HepG2 (cell line): ENCODE data around the gene SDC1. TPM values are rescaled to one million over a fixed set of nuclear protein-coding genes. Genes with fewer than 3 reads are reported as not detected.

Experiments used
- ASH2L ChIP-seq: fragments of 300-600, 200-600 bp; sonication (generic); IDR thresholded peaks from 2 replicates; pipeline ENCODE4 v1.7.0; 2017; ENCODE audit warnings: low read depth, mild to moderate bottlenecking, moderate library complexity, mixed read lengths, low read length; ENCODE audit not compliant: insufficient read length
- CEBPB ChIP-seq: IDR thresholded peaks from 2 replicates; pipeline ENCODE4 v1.6.1; 2011; ENCODE audit warnings: low read depth, low read length, improper control_type of control experiment, borderline replicate concordance
- DNMT3B ChIP-seq: conservative IDR thresholded peaks from 2 replicates; pipeline ENCODE4 v1.6.1; 2016; ENCODE audit warnings: missing biosample characterization, control low read depth
- NAIF1 ChIP-seq: sonication (generic); formaldehyde crosslinking; IDR thresholded peaks from 2 replicates; pipeline ENCODE4 v1.5.0; 2020; ENCODE audit warnings: mild to moderate bottlenecking, missing genetic modification reagents, borderline replicate concordance
- NR2F1 ChIP-seq, 2 experiments: fragments of 450-650 bp in 1 of 2; formaldehyde crosslinking in 1 of 2; IDR thresholded peaks; 2 replicates each; pipeline versions ENCODE4 v1.5.0 to v1.6.1; 2016 to 2020; ENCODE audit warnings: mild to moderate bottlenecking in 1 of 2, missing compliant biosample characterization in 1 of 2, missing genetic modification reagents in 1 of 2, moderate library complexity in 1 of 2
- RCOR2 ChIP-seq: IDR thresholded peaks from 2 replicates; pipeline ENCODE4 v1.6.1; 2016; ENCODE audit warnings: missing biosample characterization, missing genetic modification reagents
- SRSF9 ChIP-seq: fragments of 200-400 bp; formaldehyde crosslinking; IDR thresholded peaks from 2 replicates; pipeline ENCODE4 v1.6.1; 2018; ENCODE audit warnings: borderline replicate concordance, mild to moderate bottlenecking, low read depth, low read length; ENCODE audit not compliant: insufficient read depth, poor library complexity, severe bottlenecking
- SRY ChIP-seq: sonication (generic); formaldehyde crosslinking; IDR thresholded peaks from 2 replicates; pipeline ENCODE4 v1.8.0; 2022; ENCODE audit warnings: mild to moderate bottlenecking, missing genetic modification reagents
- TEAD3 ChIP-seq: optimal IDR thresholded peaks from 2 replicates; pipeline ENCODE3; 2016; ENCODE audit warnings: borderline replicate concordance
- ZNF773 ChIP-seq: sonication (generic); formaldehyde crosslinking; IDR thresholded peaks from 2 replicates; pipeline ENCODE4 v1.4.0; 2020; ENCODE audit warnings: missing genetic modification reagents, borderline replicate concordance
- polyA plus RNA-seq, 8 experiments: library from polyadenylated mRNA; depleted of rRNA in 3 of 8; stranded (reverse) in 7 of 8; unstranded in 1 of 8; fragments of >200 nt; fragmentation: Illumina TruSeq in 4 of 8; extraction: Trizol in 4 of 8; gene quantifications; 2 replicates each; pipeline versions ENCODE4 v1.2.1 to v1.2.3, GENCODE V29; 2011 to 2016; ENCODE audit warnings: low read depth in 4 of 8, missing spikeins in 1 of 8, mixed read lengths in 1 of 8; ENCODE audit not compliant: insufficient read depth in 1 of 8
- total RNA-seq, 5 experiments: library from RNA; depleted of rRNA; stranded (reverse); fragments of >200 nt; fragmentation: Illumina TruSeq; extraction: Trizol; gene quantifications; 2 replicates each; pipeline ENCODE4 v1.2.3, GENCODE V29; 2016; ENCODE audit warnings: low read depth in 1 of 5
- TF ChIP-seq, protein P1 (sequence below): sonication (generic); formaldehyde crosslinking; IDR thresholded peaks from 2 replicates; pipeline ENCODE4 v1.4.0; 2020; ENCODE audit warnings: mild to moderate bottlenecking, missing genetic modification reagents
- TF ChIP-seq, protein P2 (sequence below): sonication (generic); formaldehyde crosslinking; IDR thresholded peaks from 2 replicates; pipeline ENCODE4 v1.4.0; 2020; ENCODE audit warnings: missing genetic modification reagents, borderline replicate concordance
- TF ChIP-seq, protein P3 (sequence below): sonication (generic); formaldehyde crosslinking; IDR thresholded peaks from 2 replicates; pipeline ENCODE4 v1.4.0; 2020; ENCODE audit warnings: low read depth, mild to moderate bottlenecking, missing genetic modification reagents
- TF ChIP-seq, protein P4 (sequence below): IDR thresholded peaks from 2 replicates; pipeline ENCODE4 v1.6.1; 2016; ENCODE audit warnings: missing biosample characterization, missing genetic modification reagents, low read depth
- TF ChIP-seq, protein P5 (sequence below): sonication (generic); formaldehyde crosslinking; IDR thresholded peaks from 2 replicates; pipeline ENCODE4 v1.5.0; 2020; ENCODE audit warnings: missing genetic modification reagents, mild to moderate bottlenecking, borderline replicate concordance
- TF ChIP-seq, protein P6 (sequence below): sonication (generic); formaldehyde crosslinking; conservative IDR thresholded peaks from 2 replicates; pipeline ENCODE4 v1.8.0; 2022; ENCODE audit warnings: missing genetic modification reagents
- TF ChIP-seq, protein P7 (sequence below): sonication (generic); formaldehyde crosslinking; IDR thresholded peaks from 2 replicates; pipeline ENCODE4 v1.4.0; 2020; ENCODE audit warnings: low read depth, mild to moderate bottlenecking, missing genetic modification reagents

SDC1 gene
- total and polyA plus RNA-seq, 2 of the 13 experiments (the other 11 are each of a cell fraction or from before 2014, with no cell fraction given): 108 to 119 TPM

DNA sequence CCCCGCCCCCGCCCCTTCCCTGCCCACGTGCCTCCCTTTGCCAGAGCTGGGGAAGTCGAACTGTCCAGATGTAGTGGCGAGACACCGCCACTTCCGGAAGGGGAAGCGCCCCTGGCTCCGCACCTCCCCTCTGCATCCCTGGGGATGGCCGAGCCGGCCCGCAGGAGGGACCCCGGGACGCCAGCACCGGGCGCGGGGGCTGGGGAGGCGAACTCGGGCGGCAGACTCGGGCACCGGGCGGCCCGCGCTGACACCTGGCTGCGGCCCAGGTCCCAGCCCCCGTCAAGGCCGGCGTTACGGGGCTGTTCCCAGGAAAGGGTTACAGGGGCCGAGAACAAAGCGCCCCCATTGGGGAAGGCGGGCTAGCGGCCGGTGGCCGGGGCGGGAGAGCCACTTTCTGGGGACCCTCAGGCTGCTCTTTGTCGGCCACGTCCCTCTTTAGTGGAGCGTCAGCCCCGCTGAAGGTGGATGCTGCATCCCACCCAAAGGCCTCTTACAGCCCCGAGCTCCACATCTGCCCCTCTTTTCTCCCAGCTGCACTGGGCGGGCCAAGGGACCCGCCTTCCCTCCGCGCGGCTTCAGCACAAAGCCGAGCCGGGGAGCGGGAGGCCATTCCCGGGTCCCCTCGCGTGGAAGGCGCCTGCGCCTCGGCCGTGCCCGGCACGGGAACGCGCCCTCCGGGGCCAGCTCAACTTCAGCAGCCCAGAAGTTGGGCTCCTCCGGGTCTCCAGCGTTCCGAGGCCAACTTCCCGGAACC lies 1.3 kb downstream of the SDC1 start (continued):
- TF ChIP-seq, protein P1, sequence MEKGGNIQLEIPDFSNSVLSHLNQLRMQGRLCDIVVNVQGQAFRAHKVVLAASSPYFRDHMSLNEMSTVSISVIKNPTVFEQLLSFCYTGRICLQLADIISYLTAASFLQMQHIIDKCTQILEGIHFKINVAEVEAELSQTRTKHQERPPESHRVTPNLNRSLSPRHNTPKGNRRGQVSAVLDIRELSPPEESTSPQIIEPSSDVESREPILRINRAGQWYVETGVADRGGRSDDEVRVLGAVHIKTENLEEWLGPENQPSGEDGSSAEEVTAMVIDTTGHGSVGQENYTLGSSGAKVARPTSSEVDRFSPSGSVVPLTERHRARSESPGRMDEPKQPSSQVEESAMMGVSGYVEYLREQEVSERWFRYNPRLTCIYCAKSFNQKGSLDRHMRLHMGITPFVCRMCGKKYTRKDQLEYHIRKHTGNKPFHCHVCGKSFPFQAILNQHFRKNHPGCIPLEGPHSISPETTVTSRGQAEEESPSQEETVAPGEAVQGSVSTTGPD (CRISPR knock-in tag): no peak
- TF ChIP-seq, protein P2, sequence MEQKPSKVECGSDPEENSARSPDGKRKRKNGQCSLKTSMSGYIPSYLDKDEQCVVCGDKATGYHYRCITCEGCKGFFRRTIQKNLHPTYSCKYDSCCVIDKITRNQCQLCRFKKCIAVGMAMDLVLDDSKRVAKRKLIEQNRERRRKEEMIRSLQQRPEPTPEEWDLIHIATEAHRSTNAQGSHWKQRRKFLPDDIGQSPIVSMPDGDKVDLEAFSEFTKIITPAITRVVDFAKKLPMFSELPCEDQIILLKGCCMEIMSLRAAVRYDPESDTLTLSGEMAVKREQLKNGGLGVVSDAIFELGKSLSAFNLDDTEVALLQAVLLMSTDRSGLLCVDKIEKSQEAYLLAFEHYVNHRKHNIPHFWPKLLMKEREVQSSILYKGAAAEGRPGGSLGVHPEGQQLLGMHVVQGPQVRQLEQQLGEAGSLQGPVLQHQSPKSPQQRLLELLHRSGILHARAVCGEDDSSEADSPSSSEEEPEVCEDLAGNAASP (CRISPR knock-in tag): no peak
- peak; percentile 37; the same call in 1 of the 2 replicates for TF ChIP-seq SRY (CRISPR knock-in tag)
- TF ChIP-seq ZNF773 (CRISPR knock-in tag): no peak
- TF ChIP-seq, protein P3, sequence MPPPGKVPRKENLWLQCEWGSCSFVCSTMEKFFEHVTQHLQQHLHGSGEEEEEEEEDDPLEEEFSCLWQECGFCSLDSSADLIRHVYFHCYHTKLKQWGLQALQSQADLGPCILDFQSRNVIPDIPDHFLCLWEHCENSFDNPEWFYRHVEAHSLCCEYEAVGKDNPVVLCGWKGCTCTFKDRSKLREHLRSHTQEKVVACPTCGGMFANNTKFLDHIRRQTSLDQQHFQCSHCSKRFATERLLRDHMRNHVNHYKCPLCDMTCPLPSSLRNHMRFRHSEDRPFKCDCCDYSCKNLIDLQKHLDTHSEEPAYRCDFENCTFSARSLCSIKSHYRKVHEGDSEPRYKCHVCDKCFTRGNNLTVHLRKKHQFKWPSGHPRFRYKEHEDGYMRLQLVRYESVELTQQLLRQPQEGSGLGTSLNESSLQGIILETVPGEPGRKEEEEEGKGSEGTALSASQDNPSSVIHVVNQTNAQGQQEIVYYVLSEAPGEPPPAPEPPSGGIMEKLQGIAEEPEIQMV (CRISPR knock-in tag): no peak
- no peak for TF ChIP-seq DNMT3B (CRISPR knock-in tag)
- TF ChIP-seq, protein P4, sequence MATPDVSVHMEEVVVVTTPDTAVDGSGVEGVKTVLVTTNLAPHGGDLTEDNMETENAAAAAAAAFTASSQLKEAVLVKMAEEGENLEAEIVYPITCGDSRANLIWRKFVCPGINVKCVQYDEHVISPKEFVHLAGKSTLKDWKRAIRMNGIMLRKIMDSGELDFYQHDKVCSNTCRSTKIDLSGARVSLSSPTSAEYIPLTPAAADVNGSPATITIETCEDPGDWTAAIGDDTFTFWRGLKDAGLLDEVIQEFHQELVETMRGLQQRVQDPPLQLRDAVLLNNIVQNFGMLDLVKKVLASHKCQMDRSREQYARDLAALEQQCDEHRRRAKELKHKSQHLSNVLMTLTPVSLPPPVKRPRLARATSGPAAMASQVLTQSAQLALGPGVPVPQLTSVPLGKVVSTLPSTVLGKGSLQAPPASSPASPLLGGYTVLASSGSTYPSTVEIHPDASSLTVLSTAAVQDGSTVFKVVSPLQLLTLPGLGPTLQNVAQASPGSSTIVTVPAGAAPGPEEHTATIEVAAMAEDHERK: no peak
- no peak for TF ChIP-seq SRSF9
- TF ChIP-seq ASH2L: no peak
- TF ChIP-seq RCOR2 (CRISPR knock-in tag): no peak
- TF ChIP-seq, protein P5, sequence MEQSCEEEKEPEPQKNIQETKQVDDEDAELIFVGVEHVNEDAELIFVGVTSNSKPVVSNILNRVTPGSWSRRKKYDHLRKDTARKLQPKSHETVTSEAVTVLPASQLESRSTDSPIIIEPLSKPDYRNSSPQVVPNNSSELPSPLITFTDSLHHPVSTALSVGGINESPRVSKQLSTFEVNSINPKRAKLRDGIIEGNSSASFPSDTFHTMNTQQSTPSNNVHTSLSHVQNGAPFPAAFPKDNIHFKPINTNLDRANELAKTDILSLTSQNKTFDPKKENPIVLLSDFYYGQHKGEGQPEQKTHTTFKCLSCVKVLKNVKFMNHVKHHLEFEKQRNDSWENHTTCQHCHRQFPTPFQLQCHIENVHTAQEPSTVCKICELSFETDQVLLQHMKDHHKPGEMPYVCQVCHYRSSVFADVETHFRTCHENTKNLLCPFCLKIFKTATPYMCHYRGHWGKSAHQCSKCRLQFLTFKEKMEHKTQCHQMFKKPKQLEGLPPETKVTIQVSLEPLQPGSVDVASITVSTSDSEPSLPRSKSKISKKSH (CRISPR knock-in tag): no peak; the same call in 1 of the 2 replicates
- TF ChIP-seq CEBPB: no peak
- TF ChIP-seq NAIF1 (CRISPR knock-in tag): no peak; the same call in 1 of the 2 replicates
- TF ChIP-seq NR2F1 (CRISPR knock-in tag; IDR thresholded peaks at IDR 0.05): no peak
- TF ChIP-seq, protein P6, sequence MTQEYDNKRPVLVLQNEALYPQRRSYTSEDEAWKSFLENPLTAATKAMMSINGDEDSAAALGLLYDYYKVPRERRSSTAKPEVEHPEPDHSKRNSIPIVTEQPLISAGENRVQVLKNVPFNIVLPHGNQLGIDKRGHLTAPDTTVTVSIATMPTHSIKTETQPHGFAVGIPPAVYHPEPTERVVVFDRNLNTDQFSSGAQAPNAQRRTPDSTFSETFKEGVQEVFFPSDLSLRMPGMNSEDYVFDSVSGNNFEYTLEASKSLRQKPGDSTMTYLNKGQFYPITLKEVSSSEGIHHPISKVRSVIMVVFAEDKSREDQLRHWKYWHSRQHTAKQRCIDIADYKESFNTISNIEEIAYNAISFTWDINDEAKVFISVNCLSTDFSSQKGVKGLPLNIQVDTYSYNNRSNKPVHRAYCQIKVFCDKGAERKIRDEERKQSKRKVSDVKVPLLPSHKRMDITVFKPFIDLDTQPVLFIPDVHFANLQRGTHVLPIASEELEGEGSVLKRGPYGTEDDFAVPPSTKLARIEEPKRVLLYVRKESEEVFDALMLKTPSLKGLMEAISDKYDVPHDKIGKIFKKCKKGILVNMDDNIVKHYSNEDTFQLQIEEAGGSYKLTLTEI: no peak
- TF ChIP-seq TEAD3: no peak
- TF ChIP-seq, protein P7, sequence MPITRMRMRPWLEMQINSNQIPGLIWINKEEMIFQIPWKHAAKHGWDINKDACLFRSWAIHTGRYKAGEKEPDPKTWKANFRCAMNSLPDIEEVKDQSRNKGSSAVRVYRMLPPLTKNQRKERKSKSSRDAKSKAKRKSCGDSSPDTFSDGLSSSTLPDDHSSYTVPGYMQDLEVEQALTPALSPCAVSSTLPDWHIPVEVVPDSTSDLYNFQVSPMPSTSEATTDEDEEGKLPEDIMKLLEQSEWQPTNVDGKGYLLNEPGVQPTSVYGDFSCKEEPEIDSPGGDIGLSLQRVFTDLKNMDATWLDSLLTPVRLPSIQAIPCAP (CRISPR knock-in tag): no peak
